ENCODE results near the gene CST6. TPM values are rescaled to one million over a fixed set of nuclear protein-coding genes. Genes with fewer than 3 reads are reported as not detected.

CST6 gene
- total and polyA plus RNA-seq, 2 experiments from 2014 or later, result 4.2 to 8.3 TPM

DNA sequence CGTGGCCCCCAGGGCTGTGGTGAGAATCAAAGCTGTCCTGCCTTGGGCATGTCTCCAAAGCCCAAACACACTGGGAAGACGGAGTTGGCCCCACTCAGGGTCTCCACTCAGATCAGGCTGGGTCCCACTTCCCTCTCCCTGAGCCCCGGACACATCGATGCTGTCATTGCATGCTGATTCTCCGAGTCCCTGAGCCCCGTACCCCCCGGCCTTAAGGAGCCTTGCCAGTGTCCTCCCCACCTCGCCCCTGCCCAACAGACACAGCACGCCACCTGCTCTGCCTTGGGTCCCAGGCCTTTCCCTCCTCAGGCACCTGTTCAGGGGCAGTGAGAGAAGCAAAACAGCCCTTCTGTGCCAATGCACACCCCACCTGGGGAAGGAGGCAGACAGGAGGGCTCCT, 24.5 kb upstream of the CST6 start (continued):
- TF ChIP-seq, protein P1, sequence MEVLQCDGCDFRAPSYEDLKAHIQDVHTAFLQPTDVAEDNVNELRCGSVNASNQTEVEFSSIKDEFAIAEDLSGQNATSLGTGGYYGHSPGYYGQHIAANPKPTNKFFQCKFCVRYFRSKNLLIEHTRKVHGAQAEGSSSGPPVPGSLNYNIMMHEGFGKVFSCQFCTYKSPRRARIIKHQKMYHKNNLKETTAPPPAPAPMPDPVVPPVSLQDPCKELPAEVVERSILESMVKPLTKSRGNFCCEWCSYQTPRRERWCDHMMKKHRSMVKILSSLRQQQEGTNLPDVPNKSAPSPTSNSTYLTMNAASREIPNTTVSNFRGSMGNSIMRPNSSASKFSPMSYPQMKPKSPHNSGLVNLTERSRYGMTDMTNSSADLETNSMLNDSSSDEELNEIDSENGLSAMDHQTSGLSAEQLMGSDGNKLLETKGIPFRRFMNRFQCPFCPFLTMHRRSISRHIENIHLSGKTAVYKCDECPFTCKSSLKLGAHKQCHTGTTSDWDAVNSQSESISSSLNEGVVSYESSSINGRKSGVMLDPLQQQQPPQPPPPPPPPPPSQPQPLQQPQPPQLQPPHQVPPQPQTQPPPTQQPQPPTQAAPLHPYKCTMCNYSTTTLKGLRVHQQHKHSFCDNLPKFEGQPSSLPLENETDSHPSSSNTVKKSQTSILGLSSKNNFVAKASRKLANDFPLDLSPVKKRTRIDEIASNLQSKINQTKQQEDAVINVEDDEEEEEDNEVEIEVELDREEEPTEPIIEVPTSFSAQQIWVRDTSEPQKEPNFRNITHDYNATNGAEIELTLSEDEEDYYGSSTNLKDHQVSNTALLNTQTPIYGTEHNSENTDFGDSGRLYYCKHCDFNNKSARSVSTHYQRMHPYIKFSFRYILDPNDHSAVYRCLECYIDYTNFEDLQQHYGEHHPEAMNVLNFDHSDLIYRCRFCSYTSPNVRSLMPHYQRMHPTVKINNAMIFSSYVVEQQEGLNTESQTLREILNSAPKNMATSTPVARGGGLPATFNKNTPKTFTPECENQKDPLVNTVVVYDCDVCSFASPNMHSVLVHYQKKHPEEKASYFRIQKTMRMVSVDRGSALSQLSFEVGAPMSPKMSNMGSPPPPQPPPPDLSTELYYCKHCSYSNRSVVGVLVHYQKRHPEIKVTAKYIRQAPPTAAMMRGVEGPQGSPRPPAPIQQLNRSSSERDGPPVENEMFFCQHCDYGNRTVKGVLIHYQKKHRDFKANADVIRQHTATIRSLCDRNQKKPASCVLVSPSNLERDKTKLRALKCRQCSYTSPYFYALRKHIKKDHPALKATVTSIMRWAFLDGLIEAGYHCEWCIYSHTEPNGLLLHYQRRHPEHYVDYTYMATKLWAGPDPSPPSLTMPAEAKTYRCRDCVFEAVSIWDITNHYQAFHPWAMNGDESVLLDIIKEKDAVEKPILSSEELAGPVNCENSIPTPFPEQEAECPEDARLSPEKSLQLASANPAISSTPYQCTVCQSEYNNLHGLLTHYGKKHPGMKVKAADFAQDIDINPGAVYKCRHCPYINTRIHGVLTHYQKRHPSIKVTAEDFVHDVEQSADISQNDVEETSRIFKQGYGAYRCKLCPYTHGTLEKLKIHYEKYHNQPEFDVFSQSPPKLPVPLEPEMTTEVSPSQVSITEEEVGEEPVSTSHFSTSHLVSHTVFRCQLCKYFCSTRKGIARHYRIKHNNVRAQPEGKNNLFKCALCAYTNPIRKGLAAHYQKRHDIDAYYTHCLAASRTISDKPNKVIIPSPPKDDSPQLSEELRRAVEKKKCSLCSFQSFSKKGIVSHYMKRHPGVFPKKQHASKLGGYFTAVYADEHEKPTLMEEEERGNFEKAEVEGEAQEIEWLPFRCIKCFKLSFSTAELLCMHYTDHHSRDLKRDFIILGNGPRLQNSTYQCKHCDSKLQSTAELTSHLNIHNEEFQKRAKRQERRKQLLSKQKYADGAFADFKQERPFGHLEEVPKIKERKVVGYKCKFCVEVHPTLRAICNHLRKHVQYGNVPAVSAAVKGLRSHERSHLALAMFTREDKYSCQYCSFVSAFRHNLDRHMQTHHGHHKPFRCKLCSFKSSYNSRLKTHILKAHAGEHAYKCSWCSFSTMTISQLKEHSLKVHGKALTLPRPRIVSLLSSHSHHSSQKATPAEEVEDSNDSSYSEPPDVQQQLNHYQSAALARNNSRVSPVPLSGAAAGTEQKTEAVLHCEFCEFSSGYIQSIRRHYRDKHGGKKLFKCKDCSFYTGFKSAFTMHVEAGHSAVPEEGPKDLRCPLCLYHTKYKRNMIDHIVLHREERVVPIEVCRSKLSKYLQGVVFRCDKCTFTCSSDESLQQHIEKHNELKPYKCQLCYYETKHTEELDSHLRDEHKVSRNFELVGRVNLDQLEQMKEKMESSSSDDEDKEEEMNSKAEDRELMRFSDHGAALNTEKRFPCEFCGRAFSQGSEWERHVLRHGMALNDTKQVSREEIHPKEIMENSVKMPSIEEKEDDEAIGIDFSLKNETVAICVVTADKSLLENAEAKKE (CRISPR knock-in tag; IDR thresholded peaks at IDR 0.05), result no peak
- TF ChIP-seq, protein P2, sequence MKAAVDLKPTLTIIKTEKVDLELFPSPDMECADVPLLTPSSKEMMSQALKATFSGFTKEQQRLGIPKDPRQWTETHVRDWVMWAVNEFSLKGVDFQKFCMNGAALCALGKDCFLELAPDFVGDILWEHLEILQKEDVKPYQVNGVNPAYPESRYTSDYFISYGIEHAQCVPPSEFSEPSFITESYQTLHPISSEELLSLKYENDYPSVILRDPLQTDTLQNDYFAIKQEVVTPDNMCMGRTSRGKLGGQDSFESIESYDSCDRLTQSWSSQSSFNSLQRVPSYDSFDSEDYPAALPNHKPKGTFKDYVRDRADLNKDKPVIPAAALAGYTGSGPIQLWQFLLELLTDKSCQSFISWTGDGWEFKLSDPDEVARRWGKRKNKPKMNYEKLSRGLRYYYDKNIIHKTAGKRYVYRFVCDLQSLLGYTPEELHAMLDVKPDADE (IDR thresholded peaks at IDR 0.05), result no peak
- no peak for TF ChIP-seq POLR2AphosphoS5 (IDR thresholded peaks at IDR 0.05; ENCODE audit: low read depth)
- TF ChIP-seq CREB1 (CRISPR knock-in tag; IDR thresholded peaks at IDR 0.05; ENCODE audit: low read depth), result no peak
- TF ChIP-seq JUNB (IDR thresholded peaks at IDR 0.05; ENCODE audit: unreplicated experiment), result no peak
- TF ChIP-seq EZH2phosphoT487 (IDR thresholded peaks at IDR 0.05; ENCODE audit: unreplicated experiment), result no peak
- no peak for TF ChIP-seq ZNF331 (CRISPR knock-in tag; IDR thresholded peaks at IDR 0.05; ENCODE audit: low read depth)
- TF ChIP-seq, protein P3, sequence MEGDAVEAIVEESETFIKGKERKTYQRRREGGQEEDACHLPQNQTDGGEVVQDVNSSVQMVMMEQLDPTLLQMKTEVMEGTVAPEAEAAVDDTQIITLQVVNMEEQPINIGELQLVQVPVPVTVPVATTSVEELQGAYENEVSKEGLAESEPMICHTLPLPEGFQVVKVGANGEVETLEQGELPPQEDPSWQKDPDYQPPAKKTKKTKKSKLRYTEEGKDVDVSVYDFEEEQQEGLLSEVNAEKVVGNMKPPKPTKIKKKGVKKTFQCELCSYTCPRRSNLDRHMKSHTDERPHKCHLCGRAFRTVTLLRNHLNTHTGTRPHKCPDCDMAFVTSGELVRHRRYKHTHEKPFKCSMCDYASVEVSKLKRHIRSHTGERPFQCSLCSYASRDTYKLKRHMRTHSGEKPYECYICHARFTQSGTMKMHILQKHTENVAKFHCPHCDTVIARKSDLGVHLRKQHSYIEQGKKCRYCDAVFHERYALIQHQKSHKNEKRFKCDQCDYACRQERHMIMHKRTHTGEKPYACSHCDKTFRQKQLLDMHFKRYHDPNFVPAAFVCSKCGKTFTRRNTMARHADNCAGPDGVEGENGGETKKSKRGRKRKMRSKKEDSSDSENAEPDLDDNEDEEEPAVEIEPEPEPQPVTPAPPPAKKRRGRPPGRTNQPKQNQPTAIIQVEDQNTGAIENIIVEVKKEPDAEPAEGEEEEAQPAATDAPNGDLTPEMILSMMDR (conservative IDR thresholded peaks at IDR 0.05; ENCODE audit: low read depth in 2 of 2), result no peak
- TF ChIP-seq STAT1 (IDR thresholded peaks at IDR 0.05; ENCODE audit: unreplicated experiment), result no peak
- no peak for TF ChIP-seq EZH2 (IDR thresholded peaks at IDR 0.05; ENCODE audit: low read depth, unreplicated experiment)
